Kidney epithelial cell (primary cell): ENCODE results near the gene ATP8A2. TPM values are rescaled to one million over a fixed set of nuclear protein-coding genes. Genes with fewer than 3 reads are reported as not detected.

Source experiments
- DNase-seq: peaks from one replicate; pipeline ENCODE4 v3.0.0-alpha.2; 2010; ENCODE audit warnings: low read depth
- H3K27me3 ChIP-seq: 2 replicates; pipeline ENCODE4 v1.6.0; 2011; ENCODE audit warnings: low read length; ENCODE audit not compliant: control insufficient read depth, insufficient read depth
- H3K36me3 ChIP-seq: 2 replicates; pipeline ENCODE4 v1.5.1; 2011; ENCODE audit warnings: low read length; ENCODE audit not compliant: control insufficient read depth, insufficient read depth
- H3K4me3 ChIP-seq: 2 replicates; pipeline ENCODE4 v1.5.1; 2011; ENCODE audit warnings: low read depth, mild to moderate bottlenecking, control low read depth, low read length
- CTCF ChIP-seq: IDR thresholded peaks from 2 replicates; pipeline ENCODE4 v1.5.1; 2011; ENCODE audit warnings: mild to moderate bottlenecking, moderate library complexity, low read length, control low read depth, inconsistent platforms; ENCODE audit not compliant: insufficient read depth, poor library complexity, severe bottlenecking
- total RNA-seq: library from RNA; depleted of rRNA; stranded (reverse); fragments of >200 nt; gene quantifications from 2 replicates; pipeline ENCODE4 v1.2.3, GENCODE V29; 2015

ATP8A2 gene
- total RNA-seq, 1 donor from 2014 or later = 3.8 TPM

GRCh38 chr13:25679159-25679558 lies 307.4 kb downstream of the ATP8A2 start:
- DNase-seq = no peak

GRCh38 chr13:25679936-25680335 lies 308.2 kb downstream of the ATP8A2 start:
- TF ChIP-seq CTCF = no peak
- no peak for DNase-seq
- Histone ChIP-seq H3K36me3 (no peaks in the 10 kb centered on the region), H3K4me3 (no peak overlapping the region), H3K27me3 (no peaks in the 10 kb centered on the region)

More at GRCh38 chr13:25679159-25679558, 307.4 kb downstream of the ATP8A2 start:
- no peaks in the 10 kb centered on the region for H3K27me3 ChIP-seq
- H3K36me3 ChIP-seq = no peaks in the 10 kb centered on the region
- H3K4me3 ChIP-seq = no peak overlapping the region
- no peak for TF ChIP-seq CTCF

- TF ChIP-seq CTCF = no peak
- Histone ChIP-seq H3K36me3 (no peaks in the 10 kb centered on the region), H3K27me3 (no peaks in the 10 kb centered on the region), H3K4me3 (no peak overlapping the region)
- DNase-seq = no peak
Observed at GRCh38 chr13:25682276-25682675, 310.5 kb downstream of the ATP8A2 start.

- Histone ChIP-seq H3K27me3 (no peaks in the 10 kb centered on the region), H3K36me3 (no peaks in the 10 kb centered on the region), H3K4me3 (no peak overlapping the region)
- DNase-seq = no peak
- no peak for TF ChIP-seq CTCF
Observed at GRCh38 chr13:25683056-25683455, 311.3 kb downstream of the ATP8A2 start.

- no peaks in the 10 kb centered on the region for H3K36me3 ChIP-seq
- H3K27me3 ChIP-seq = no peaks in the 10 kb centered on the region
- H3K4me3 ChIP-seq = no peak overlapping the region
- no peak for TF ChIP-seq CTCF
- DNase-seq = no peak
Observed at GRCh38 chr13:25683662-25684370, 312.0 kb downstream of the ATP8A2 start.

- Histone ChIP-seq H3K4me3 (no peak overlapping the region), H3K36me3 (no peaks in the 10 kb centered on the region), H3K27me3 (no peaks in the 10 kb centered on the region)
- no peak for DNase-seq
- TF ChIP-seq CTCF = no peak
Observed at GRCh38 chr13:25684491-25684890, 312.7 kb downstream of the ATP8A2 start.
